SH-SY5Y (cell line): Measurements from ENCODE around the gene RAB15.

Experiments
- GATA2 ChIP-seq: IDR thresholded peaks from 2 replicates; pipeline ENCODE4 v1.6.1; 2011; ENCODE audit warnings: mild to moderate bottlenecking, low read depth, low read length
- GATA3 ChIP-seq: IDR thresholded peaks from 2 replicates; pipeline ENCODE4 v1.6.1; 2011; ENCODE audit warnings: low read depth, mild to moderate bottlenecking, low read length, moderate library complexity

RAB15 gene

DNA sequence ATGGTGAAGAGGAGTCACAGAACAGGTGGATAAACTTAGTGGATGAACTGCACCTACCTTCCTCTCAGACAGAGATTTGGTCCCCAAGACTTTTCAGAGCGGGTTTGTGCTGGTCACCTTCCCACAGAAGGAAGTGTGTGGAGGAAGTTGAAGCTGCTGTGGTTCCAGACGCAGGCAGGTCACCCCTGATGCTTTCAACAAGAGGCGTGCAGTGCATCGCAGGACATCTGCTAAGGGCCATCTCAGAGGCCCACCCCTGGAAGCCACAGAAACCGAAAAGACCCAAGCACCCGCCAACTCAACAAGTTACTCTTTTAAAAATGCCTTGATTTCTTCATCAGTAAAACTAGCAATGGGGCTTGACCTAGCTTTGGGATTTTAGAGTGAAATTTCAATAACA lies 28.6 kb downstream of the RAB15 start:
- no peak for TF ChIP-seq GATA3
- no peak for TF ChIP-seq GATA2

GRCh38 chr14:64942531-64943111 lies 29.5 kb downstream of the RAB15 start, which contains the start of gene GPX2:
GPX2 (minus strand) TSS chr14:64942745; CDS start chr14:64942726, 19 bp downstream.
- no peak for TF ChIP-seq GATA2
- no peak for TF ChIP-seq GATA3

- TF ChIP-seq GATA3 (no peak), GATA2 (no peak)
Observed at GRCh38 chr14:64940336-64940910, 31.7 kb downstream of the RAB15 start.

- TF ChIP-seq GATA3 (no peak), GATA2 (no peak)
Observed at GRCh38 chr14:64939817-64940190, 32.3 kb downstream of the RAB15 start.

DNA sequence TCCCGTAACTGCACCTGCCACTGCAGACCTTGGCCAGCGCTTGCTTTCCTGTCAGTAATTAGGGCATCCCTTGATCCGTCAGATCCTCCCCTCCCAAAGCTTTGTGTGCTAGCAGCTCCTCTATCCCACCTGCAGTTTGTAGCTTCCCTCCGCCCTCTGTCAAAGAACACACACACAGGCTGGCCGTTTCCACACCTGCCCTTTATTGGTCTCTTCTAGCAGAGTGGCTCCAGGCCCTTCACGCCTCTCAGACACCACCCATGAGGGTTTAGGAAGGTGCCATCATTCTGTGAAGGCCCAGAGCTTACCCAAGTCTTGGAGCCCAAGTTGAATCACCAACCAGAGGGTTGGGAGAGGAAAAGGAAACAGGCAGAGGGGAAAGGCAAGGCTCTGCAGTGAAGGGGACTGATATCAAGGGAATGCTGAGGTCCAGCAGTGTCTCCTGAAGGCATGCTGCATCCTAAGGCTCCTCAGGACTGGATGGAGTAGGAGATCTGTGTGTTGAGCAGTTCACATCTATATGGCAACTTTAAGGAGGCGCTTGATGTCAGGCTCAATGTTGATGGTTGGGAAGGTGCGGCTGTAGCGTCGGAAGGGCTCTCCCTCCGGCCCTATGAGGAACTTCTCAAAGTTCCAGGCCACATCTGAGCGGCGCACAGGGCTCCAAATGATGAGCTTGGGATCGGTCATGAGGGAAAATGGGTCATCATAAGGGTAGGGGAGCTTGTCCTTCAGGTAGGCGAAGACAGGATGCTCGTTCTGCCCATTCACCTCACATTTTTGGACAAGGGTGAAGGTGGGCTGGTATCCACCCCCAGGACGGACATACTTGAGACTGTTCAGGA lies 32.9 kb downstream of the RAB15 start:
- no peak for TF ChIP-seq GATA2
- TF ChIP-seq GATA3, result no peak

DNA sequence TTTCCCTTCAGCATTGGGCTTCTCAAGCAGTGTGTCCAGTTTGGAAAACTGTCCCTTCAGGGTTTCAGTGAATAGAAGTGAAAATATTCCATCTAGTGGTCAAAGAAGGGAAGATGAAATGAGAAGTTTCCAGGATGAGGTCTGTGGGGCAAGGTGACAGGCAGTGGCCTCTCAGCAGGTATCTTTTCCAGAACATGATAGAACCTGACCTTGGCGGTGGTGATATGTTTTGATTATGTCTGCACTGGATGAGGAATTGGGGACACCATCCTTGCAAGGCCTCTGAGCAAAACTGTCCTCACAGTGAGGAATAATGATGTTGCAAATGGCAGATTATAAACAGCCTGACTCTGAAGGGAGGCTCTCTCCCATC lies 34.3 kb downstream of the RAB15 start:
- TF ChIP-seq GATA3, result no peak
- no peak for TF ChIP-seq GATA2

- TF ChIP-seq GATA2, result no peak
- TF ChIP-seq GATA3, result no peak
Observed at GRCh38 chr14:64937171-64937820, 34.8 kb downstream of the RAB15 start.

DNA sequence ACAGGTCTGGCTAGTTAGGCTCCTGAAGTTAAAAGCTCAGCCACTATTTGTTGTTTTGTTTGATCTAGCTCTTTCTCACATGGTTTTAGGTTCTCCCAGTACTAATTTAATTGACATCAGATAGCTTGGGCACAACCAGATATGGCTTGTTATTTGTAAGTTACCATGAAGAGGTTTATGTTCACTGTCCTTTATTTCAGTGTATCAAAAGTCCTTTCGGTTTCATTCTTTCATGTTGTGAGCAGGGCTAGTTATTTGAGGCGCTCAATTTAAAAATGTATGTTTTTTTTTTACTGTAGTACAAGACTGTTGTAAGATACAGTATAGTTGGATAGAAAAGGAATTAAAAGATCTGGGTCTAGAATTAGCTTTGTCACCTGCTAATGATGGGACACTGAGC lies 36.6 kb downstream of the RAB15 start:
- TF ChIP-seq GATA3, result no peak

GRCh38 chr14:64934338-64934929 lies 37.7 kb downstream of the RAB15 start:
- TF ChIP-seq GATA3 (no peak), GATA2 (no peak)

GRCh38 chr14:64932231-64932630 lies 39.9 kb downstream of the RAB15 start:
- TF ChIP-seq GATA3 (no peak), GATA2 (no peak)

- TF ChIP-seq GATA3, result no peak
- TF ChIP-seq GATA2, result no peak
Observed at GRCh38 chr14:64931123-64931522, 41.0 kb downstream of the RAB15 start.

- TF ChIP-seq GATA3 (no peak), GATA2 (no peak)
Observed at GRCh38 chr14:64930085-64930843, 41.9 kb downstream of the RAB15 start.

DNA sequence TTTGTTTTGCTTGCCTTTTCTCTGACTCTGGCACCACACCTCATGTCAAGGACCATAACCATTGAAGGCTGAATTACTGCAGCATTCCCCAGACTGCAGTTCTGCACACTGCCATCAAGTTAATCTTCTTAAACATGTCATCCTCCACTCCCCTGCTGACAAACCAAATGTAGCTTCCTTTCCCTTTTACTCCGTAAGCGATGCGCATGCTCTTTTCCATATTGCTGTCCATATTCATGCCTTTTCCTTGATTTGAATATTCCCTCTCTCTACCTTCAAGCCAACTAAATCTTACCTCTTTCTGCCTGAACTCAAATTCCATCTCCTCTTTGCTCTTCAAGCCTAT lies 43.1 kb downstream of the RAB15 start:
- TF ChIP-seq GATA3 (no peak), GATA2 (no peak)
